ENCODE measurements around the gene DUSP28. TPM values are rescaled to one million over a fixed set of nuclear protein-coding genes. Genes with fewer than 3 reads are reported as not detected.

The DUSP28 gene
- total and polyA plus RNA-seq, 4 donors, result 1.9 to 4.1 (median 3.0) TPM

DNA sequence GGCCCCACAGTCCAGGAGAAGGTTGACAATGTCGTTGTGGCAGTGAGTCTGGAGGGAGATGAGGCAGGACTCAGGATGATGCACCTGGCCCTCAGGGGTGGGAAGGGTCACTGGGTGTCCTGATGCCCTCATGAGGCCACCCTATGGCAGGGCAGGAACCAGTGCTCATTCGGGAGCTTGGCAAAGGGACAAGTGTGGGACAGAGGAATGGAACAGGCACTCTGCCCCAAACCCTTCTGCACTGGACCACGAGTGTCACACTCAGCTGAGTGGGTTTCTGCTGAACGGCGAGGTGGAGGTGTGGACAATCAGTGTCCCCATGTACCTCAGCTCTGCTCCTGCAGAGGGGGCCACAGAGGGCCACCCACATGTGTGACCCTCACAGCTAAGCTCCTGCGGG is 34.4 kb upstream of the DUSP28 start:
- DNase-seq (ENCODE audit: low spot score), result no peak
- Histone ChIP-seq H3K27me3 (ENCODE audit: control insufficient read depth in 4 of 4, insufficient read depth in 4 of 4, low read length in 3 of 4) (no peaks in the 10 kb centered on the region), H3K4me1 (ENCODE audit: control insufficient read depth in 4 of 4, insufficient read depth in 4 of 4, low read length in 3 of 4) (no peaks in the 10 kb centered on the region), H3K9ac (ENCODE audit: low read depth in 1 of 2, low read length in 2 of 2) (no peak overlapping the region), H3K4me3 (ENCODE audit: low read depth in 1 of 3, low read length in 3 of 3) (no peak overlapping the region), H3K36me3 (ENCODE audit: control insufficient read depth in 4 of 4, insufficient read depth in 3 of 4, low read depth in 1 of 4, low read length in 3 of 4) (peaks cover 0 to 26% (median 8%) of the 10 kb centered on the region in 4 donors), H3K27ac (ENCODE audit: low read depth in 1 of 2, low read length in 2 of 2) (no peak overlapping the region), H3K9me3 (ENCODE audit: control insufficient read depth in 4 of 4, low read length in 3 of 4) (no peaks in the 10 kb centered on the region)
- TF ChIP-seq RXRA (IDR thresholded peaks at IDR 0.05), result no peak
- no peak for TF ChIP-seq NR2F2 (IDR thresholded peaks at IDR 0.05)
- TF ChIP-seq, protein P1, sequence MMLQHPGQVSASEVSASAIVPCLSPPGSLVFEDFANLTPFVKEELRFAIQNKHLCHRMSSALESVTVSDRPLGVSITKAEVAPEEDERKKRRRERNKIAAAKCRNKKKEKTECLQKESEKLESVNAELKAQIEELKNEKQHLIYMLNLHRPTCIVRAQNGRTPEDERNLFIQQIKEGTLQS (IDR thresholded peaks at IDR 0.05), result no peak
- no peak for TF ChIP-seq RAD21 (IDR thresholded peaks at IDR 0.05)
- 96% methylated on average over 6 of the region's 6 CpGs for WGBS

DNA sequence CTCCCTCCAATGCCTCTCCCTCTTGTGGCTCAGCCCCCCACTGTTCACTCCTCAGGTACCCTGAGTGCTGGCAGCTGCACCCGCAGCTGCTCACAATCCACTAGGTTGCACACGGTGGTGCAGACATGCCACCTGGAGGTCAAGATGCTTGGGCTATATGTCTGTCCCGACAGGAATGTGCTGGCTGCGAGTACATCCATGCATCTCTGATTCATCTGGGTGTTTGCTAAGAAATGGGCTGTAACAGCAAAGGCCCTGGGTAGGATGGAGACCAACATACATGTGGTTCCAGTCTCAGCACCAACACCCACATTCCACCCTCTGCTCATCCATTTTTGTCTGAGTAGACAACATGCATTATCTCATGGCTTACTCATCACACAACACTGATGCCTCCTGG is 33.6 kb upstream of the DUSP28 start:
- Histone ChIP-seq H3K4me1 (ENCODE audit: control insufficient read depth in 4 of 4, insufficient read depth in 4 of 4, low read length in 3 of 4) (no peaks in the 10 kb centered on the region), H3K27ac (ENCODE audit: low read depth in 1 of 2, low read length in 2 of 2) (no peak overlapping the region), H3K36me3 (ENCODE audit: control insufficient read depth in 4 of 4, insufficient read depth in 3 of 4, low read depth in 1 of 4, low read length in 3 of 4) (peaks cover 0 to 26% (median 8%) of the 10 kb centered on the region in 4 donors), H3K27me3 (ENCODE audit: control insufficient read depth in 4 of 4, insufficient read depth in 4 of 4, low read length in 3 of 4) (no peaks in the 10 kb centered on the region), H3K9me3 (ENCODE audit: control insufficient read depth in 4 of 4, low read length in 3 of 4) (peaks cover 0 to 4% (median 0%) of the 10 kb centered on the region in 4 donors), H3K4me3 (ENCODE audit: low read depth in 1 of 3, low read length in 3 of 3) (no peak overlapping the region), H3K9ac (ENCODE audit: low read depth in 1 of 2, low read length in 2 of 2) (no peak overlapping the region)
- 89% methylated on average over 4 of the region's 4 CpGs for WGBS
- no peak for DNase-seq (ENCODE audit: low spot score)
- no peak for TF ChIP-seq JUND (IDR thresholded peaks at IDR 0.05)
- TF ChIP-seq, protein P2, sequence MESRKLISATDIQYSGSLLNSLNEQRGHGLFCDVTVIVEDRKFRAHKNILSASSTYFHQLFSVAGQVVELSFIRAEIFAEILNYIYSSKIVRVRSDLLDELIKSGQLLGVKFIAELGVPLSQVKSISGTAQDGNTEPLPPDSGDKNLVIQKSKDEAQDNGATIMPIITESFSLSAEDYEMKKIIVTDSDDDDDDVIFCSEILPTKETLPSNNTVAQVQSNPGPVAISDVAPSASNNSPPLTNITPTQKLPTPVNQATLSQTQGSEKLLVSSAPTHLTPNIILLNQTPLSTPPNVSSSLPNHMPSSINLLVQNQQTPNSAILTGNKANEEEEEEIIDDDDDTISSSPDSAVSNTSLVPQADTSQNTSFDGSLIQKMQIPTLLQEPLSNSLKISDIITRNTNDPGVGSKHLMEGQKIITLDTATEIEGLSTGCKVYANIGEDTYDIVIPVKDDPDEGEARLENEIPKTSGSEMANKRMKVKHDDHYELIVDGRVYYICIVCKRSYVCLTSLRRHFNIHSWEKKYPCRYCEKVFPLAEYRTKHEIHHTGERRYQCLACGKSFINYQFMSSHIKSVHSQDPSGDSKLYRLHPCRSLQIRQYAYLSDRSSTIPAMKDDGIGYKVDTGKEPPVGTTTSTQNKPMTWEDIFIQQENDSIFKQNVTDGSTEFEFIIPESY (IDR thresholded peaks at IDR 0.05), result no peak
- no peak for TF ChIP-seq HNF4A (conservative IDR thresholded peaks at IDR 0.05)
- no peak for TF ChIP-seq FOXA2 (IDR thresholded peaks at IDR 0.05)
- TF ChIP-seq, protein P3, sequence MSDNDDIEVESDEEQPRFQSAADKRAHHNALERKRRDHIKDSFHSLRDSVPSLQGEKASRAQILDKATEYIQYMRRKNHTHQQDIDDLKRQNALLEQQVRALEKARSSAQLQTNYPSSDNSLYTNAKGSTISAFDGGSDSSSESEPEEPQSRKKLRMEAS (IDR thresholded peaks at IDR 0.05), result no peak
- TF ChIP-seq EGR1 (IDR thresholded peaks at IDR 0.05; ENCODE audit: low read depth in 2 of 2), result no peak
- TF ChIP-seq TAF1 (conservative IDR thresholded peaks at IDR 0.05), result no peak
- no peak for TF ChIP-seq SP1 (IDR thresholded peaks at IDR 0.05)
- no peak for TF ChIP-seq YY1 (IDR thresholded peaks at IDR 0.05)
- no peak for TF ChIP-seq RXRA (IDR thresholded peaks at IDR 0.05)
- no peak for TF ChIP-seq RAD21 (IDR thresholded peaks at IDR 0.05)
- TF ChIP-seq NR2F2 (IDR thresholded peaks at IDR 0.05), result no peak
- TF ChIP-seq, protein P4, sequence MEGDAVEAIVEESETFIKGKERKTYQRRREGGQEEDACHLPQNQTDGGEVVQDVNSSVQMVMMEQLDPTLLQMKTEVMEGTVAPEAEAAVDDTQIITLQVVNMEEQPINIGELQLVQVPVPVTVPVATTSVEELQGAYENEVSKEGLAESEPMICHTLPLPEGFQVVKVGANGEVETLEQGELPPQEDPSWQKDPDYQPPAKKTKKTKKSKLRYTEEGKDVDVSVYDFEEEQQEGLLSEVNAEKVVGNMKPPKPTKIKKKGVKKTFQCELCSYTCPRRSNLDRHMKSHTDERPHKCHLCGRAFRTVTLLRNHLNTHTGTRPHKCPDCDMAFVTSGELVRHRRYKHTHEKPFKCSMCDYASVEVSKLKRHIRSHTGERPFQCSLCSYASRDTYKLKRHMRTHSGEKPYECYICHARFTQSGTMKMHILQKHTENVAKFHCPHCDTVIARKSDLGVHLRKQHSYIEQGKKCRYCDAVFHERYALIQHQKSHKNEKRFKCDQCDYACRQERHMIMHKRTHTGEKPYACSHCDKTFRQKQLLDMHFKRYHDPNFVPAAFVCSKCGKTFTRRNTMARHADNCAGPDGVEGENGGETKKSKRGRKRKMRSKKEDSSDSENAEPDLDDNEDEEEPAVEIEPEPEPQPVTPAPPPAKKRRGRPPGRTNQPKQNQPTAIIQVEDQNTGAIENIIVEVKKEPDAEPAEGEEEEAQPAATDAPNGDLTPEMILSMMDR (IDR thresholded peaks at IDR 0.05; ENCODE audit: low read depth, low read length, missing input control), result no peak
- TF ChIP-seq, protein P5, sequence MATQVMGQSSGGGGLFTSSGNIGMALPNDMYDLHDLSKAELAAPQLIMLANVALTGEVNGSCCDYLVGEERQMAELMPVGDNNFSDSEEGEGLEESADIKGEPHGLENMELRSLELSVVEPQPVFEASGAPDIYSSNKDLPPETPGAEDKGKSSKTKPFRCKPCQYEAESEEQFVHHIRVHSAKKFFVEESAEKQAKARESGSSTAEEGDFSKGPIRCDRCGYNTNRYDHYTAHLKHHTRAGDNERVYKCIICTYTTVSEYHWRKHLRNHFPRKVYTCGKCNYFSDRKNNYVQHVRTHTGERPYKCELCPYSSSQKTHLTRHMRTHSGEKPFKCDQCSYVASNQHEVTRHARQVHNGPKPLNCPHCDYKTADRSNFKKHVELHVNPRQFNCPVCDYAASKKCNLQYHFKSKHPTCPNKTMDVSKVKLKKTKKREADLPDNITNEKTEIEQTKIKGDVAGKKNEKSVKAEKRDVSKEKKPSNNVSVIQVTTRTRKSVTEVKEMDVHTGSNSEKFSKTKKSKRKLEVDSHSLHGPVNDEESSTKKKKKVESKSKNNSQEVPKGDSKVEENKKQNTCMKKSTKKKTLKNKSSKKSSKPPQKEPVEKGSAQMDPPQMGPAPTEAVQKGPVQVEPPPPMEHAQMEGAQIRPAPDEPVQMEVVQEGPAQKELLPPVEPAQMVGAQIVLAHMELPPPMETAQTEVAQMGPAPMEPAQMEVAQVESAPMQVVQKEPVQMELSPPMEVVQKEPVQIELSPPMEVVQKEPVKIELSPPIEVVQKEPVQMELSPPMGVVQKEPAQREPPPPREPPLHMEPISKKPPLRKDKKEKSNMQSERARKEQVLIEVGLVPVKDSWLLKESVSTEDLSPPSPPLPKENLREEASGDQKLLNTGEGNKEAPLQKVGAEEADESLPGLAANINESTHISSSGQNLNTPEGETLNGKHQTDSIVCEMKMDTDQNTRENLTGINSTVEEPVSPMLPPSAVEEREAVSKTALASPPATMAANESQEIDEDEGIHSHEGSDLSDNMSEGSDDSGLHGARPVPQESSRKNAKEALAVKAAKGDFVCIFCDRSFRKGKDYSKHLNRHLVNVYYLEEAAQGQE (IDR thresholded peaks at IDR 0.05), result no peak
- no peak for TF ChIP-seq HNF4G (IDR thresholded peaks at IDR 0.05)
